PC-9 (cell line): ENCODE data around the gene SLC6A17.

Source experiments
- CTCF ChIP-seq: fragments of 200-600 bp; sonication (generic); conservative IDR thresholded peaks from 2 replicates; pipeline ENCODE4 v1.6.1; 2017; ENCODE audit warnings: mixed run types, antibody characterized with exemption, mild to moderate bottlenecking, moderate library complexity
- EZH2 ChIP-seq: fragments of 200-600 bp; sonication (generic); IDR thresholded peaks from 2 replicates; pipeline ENCODE4 v1.8.0; 2017; ENCODE audit warnings: antibody characterized with exemption, low read depth

GRCh38 chr1:110173466-110174105 lies 23.3 kb downstream of the SLC6A17 start:
- TF ChIP-seq EZH2 (no peak), CTCF (no peak)
